WTC11 (cell line): ENCODE results near the gene ZNF775.

Experiments used
- CBFB ChIP-seq: sonication (generic); formaldehyde crosslinking; IDR thresholded peaks from 2 replicates; pipeline ENCODE4 v1.8.1; 2022; ENCODE audit warnings: mild to moderate bottlenecking, low read depth, missing genetic modification reagents
- NFYB ChIP-seq: sonication (generic); formaldehyde crosslinking; conservative IDR thresholded peaks from 2 replicates; pipeline ENCODE4 v1.8.0; 2022; ENCODE audit warnings: low read depth, missing genetic modification reagents
- NR2C2 ChIP-seq: sonication (generic); formaldehyde crosslinking; IDR thresholded peaks from 2 replicates; pipeline ENCODE4 v1.8.0; 2022; ENCODE audit warnings: mild to moderate bottlenecking, missing genetic modification reagents
- SMAD3 ChIP-seq: sonication (generic); formaldehyde crosslinking; IDR thresholded peaks from 2 replicates; pipeline ENCODE4 v1.8.0; 2022; ENCODE audit warnings: missing genetic modification reagents, mild to moderate bottlenecking, borderline replicate concordance
- ZNF219 ChIP-seq: sonication (generic); formaldehyde crosslinking; IDR thresholded peaks from 2 replicates; pipeline ENCODE4 v1.8.0; 2023; ENCODE audit warnings: missing genetic modification reagents, mild to moderate bottlenecking, borderline replicate concordance
- TF ChIP-seq, protein P1 (sequence below): fragments of 200-600 bp; IDR thresholded peaks from 2 replicates; pipeline ENCODE4 v1.8.0; 2022; ENCODE audit warnings: antibody characterized with exemption
- TF ChIP-seq, protein P2 (sequence below): sonication (generic); formaldehyde crosslinking; IDR thresholded peaks from 2 replicates; pipeline ENCODE4 v1.8.1; 2022; ENCODE audit warnings: low read depth, missing genetic modification reagents, borderline replicate concordance
- TF ChIP-seq, protein P3 (sequence below): sonication (generic); formaldehyde crosslinking; IDR thresholded peaks from 2 replicates; pipeline ENCODE4 v1.8.0; 2023; ENCODE audit warnings: missing genetic modification reagents, mild to moderate bottlenecking, borderline replicate concordance
- TF ChIP-seq, protein P4 (sequence below): sonication (generic); formaldehyde crosslinking; IDR thresholded peaks from 2 replicates; pipeline ENCODE4 v1.8.1; 2023; ENCODE audit warnings: mild to moderate bottlenecking, missing genetic modification reagents, moderate library complexity
- TF ChIP-seq, protein P5 (sequence below): sonication (generic); formaldehyde crosslinking; IDR thresholded peaks from 2 replicates; pipeline ENCODE4 v1.8.0; 2022; ENCODE audit warnings: missing genetic modification reagents

DNA sequence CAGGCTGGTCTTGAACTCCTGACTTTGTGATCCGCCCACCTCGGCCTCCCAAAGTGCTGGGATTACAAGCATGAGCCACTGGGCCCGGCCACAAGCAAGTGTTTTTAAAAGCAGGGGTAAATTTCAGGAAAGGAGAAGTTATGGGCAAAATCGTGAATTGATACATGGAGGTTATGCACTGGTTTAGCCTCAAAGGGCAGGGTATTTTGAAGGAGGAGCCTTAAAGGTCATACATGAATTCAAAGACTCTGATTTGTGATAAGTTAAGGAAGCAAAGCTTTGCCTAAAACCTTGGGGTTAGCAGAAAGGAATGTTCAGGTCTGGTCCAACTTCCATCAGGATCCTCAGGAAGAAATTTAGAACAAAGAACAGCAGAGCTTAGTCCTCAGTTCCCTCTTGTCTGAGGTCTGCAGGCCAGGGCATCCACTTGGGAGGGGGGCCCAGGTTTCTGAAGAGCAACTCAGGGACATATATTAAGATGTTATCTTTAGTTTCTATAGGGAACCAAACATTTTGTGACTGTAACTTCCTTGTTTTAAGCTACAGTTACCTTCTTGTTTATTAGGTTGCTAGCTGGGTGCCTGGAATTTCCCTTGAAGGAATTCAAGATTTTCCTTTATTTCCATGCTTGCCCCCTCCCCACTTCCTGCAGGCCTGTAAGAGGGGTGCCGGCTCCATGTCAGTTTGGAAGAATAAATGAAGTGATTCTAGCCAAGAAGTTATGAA, 13.3 kb upstream of the ZNF775 start:
- TF ChIP-seq, protein P1, sequence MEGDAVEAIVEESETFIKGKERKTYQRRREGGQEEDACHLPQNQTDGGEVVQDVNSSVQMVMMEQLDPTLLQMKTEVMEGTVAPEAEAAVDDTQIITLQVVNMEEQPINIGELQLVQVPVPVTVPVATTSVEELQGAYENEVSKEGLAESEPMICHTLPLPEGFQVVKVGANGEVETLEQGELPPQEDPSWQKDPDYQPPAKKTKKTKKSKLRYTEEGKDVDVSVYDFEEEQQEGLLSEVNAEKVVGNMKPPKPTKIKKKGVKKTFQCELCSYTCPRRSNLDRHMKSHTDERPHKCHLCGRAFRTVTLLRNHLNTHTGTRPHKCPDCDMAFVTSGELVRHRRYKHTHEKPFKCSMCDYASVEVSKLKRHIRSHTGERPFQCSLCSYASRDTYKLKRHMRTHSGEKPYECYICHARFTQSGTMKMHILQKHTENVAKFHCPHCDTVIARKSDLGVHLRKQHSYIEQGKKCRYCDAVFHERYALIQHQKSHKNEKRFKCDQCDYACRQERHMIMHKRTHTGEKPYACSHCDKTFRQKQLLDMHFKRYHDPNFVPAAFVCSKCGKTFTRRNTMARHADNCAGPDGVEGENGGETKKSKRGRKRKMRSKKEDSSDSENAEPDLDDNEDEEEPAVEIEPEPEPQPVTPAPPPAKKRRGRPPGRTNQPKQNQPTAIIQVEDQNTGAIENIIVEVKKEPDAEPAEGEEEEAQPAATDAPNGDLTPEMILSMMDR = no peak
- TF ChIP-seq, protein P2, sequence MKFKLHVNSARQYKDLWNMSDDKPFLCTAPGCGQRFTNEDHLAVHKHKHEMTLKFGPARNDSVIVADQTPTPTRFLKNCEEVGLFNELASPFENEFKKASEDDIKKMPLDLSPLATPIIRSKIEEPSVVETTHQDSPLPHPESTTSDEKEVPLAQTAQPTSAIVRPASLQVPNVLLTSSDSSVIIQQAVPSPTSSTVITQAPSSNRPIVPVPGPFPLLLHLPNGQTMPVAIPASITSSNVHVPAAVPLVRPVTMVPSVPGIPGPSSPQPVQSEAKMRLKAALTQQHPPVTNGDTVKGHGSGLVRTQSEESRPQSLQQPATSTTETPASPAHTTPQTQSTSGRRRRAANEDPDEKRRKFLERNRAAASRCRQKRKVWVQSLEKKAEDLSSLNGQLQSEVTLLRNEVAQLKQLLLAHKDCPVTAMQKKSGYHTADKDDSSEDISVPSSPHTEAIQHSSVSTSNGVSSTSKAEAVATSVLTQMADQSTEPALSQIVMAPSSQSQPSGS (CRISPR knock-in tag) = no peak
- TF ChIP-seq, protein P3, sequence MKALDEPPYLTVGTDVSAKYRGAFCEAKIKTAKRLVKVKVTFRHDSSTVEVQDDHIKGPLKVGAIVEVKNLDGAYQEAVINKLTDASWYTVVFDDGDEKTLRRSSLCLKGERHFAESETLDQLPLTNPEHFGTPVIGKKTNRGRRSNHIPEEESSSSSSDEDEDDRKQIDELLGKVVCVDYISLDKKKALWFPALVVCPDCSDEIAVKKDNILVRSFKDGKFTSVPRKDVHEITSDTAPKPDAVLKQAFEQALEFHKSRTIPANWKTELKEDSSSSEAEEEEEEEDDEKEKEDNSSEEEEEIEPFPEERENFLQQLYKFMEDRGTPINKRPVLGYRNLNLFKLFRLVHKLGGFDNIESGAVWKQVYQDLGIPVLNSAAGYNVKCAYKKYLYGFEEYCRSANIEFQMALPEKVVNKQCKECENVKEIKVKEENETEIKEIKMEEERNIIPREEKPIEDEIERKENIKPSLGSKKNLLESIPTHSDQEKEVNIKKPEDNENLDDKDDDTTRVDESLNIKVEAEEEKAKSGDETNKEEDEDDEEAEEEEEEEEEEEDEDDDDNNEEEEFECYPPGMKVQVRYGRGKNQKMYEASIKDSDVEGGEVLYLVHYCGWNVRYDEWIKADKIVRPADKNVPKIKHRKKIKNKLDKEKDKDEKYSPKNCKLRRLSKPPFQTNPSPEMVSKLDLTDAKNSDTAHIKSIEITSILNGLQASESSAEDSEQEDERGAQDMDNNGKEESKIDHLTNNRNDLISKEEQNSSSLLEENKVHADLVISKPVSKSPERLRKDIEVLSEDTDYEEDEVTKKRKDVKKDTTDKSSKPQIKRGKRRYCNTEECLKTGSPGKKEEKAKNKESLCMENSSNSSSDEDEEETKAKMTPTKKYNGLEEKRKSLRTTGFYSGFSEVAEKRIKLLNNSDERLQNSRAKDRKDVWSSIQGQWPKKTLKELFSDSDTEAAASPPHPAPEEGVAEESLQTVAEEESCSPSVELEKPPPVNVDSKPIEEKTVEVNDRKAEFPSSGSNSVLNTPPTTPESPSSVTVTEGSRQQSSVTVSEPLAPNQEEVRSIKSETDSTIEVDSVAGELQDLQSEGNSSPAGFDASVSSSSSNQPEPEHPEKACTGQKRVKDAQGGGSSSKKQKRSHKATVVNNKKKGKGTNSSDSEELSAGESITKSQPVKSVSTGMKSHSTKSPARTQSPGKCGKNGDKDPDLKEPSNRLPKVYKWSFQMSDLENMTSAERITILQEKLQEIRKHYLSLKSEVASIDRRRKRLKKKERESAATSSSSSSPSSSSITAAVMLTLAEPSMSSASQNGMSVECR (CRISPR knock-in tag) = no peak
- TF ChIP-seq CBFB (CRISPR knock-in tag) (no peak), ZNF219 (CRISPR knock-in tag) (no peak), NR2C2 (CRISPR knock-in tag) (no peak), SMAD3 (CRISPR knock-in tag) (no peak), NFYB (CRISPR knock-in tag) (no peak)
- TF ChIP-seq, protein P4, sequence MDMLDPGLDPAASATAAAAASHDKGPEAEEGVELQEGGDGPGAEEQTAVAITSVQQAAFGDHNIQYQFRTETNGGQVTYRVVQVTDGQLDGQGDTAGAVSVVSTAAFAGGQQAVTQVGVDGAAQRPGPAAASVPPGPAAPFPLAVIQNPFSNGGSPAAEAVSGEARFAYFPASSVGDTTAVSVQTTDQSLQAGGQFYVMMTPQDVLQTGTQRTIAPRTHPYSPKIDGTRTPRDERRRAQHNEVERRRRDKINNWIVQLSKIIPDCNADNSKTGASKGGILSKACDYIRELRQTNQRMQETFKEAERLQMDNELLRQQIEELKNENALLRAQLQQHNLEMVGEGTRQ (CRISPR knock-in tag) = no peak
- TF ChIP-seq, protein P5, sequence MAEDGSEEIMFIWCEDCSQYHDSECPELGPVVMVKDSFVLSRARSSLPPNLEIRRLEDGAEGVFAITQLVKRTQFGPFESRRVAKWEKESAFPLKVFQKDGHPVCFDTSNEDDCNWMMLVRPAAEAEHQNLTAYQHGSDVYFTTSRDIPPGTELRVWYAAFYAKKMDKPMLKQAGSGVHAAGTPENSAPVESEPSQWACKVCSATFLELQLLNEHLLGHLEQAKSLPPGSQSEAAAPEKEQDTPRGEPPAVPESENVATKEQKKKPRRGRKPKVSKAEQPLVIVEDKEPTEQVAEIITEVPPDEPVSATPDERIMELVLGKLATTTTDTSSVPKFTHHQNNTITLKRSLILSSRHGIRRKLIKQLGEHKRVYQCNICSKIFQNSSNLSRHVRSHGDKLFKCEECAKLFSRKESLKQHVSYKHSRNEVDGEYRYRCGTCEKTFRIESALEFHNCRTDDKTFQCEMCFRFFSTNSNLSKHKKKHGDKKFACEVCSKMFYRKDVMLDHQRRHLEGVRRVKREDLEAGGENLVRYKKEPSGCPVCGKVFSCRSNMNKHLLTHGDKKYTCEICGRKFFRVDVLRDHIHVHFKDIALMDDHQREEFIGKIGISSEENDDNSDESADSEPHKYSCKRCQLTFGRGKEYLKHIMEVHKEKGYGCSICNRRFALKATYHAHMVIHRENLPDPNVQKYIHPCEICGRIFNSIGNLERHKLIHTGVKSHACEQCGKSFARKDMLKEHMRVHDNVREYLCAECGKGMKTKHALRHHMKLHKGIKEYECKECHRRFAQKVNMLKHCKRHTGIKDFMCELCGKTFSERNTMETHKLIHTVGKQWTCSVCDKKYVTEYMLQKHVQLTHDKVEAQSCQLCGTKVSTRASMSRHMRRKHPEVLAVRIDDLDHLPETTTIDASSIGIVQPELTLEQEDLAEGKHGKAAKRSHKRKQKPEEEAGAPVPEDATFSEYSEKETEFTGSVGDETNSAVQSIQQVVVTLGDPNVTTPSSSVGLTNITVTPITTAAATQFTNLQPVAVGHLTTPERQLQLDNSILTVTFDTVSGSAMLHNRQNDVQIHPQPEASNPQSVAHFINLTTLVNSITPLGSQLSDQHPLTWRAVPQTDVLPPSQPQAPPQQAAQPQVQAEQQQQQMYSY (CRISPR knock-in tag) = no peak
